CD4-positive, alpha-beta T cell treated with Interleukin-6 for 4 hours (primary cell): ENCODE measurements around the gene NCR2.

Source experiments
- DNase-seq: peaks from one replicate; pipeline ENCODE4 v3.0.0-alpha.2; 2020; ENCODE audit warnings: mixed read lengths

The NCR2 gene

DNA sequence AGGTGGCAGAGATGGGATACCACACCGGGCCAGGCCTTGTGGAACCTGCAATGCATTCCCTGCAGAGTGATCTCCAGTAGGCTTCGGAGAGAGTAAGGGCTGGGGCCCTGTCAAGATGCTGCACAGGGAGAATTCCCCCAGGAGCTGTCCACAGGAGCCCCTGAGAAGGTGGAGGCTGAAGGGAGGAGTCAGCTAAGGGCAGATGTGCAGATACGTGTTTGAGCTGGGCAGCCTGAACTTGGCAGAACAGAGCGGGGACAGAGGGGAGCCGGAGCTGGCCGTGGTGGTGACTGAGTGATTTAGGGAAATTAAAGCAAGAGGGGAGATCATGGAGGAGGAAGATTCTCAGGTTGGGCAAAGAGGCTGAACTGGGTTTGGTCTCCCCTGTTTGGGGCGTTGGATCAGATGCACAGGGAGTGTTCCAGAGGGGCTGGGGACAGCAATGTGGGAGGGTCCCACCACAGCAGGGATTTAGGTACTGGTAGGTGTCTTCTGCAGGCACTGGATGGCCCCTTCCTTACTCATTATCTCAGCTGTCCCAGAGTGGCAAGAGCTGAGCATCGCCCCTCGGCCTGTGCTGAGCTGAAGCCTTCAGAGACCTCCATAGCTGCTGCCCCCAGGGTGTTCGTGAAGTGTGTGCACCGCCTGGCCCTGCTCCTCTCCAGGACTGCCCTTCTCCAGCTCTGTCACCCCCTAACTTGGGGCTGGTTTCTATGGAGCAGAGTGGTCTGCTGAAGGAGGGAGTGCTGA, 3.8 kb upstream of the NCR2 start:
- DNase-seq: no peak

DNA sequence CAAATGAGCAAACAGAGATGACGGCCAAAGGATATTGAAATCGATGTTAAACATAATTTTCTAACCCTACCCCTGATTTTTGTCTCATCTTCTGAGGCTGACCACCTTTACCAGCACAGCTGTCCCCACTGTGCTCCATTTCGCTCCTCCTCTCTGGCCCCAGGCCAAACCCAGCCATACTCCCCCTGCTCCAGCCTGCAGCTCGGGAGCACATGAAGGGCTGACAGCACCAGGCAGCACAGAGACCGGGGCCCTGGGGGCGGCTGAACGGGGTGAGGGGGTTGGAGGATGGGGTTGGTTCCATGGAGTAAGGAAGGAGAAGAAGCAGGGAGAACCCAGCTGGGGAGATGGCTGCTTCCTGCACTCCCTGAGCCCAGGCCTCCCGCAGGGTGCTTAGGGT, 3.2 kb upstream of the NCR2 start:
- no peak for DNase-seq

- no peak for DNase-seq
Measured at GRCh38 chr6:41332842-41333736, 2.3 kb upstream of the NCR2 start.

GRCh38 chr6:41334482-41335040, 847 bp upstream of the NCR2 start:
- DNase-seq: no peak

DNA sequence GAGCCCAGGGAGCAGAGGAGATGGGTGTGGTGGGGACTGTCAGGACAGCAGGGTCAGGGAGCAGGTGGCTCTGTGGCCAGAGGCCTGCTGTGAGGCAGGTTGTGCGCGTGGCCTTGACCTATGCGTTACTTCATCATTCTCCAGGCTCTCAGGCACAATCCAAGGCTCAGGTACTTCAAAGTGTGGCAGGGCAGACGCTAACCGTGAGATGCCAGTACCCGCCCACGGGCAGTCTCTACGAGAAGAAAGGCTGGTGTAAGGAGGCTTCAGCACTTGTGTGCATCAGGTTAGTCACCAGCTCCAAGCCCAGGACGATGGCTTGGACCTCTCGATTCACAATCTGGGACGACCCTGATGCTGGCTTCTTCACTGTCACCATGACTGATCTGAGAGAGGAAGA, 535 bp downstream of the NCR2 start:
- DNase-seq: no peak

GRCh38 chr6:41336824-41337223, 1.4 kb downstream of the NCR2 start:
- no peak for DNase-seq

DNA sequence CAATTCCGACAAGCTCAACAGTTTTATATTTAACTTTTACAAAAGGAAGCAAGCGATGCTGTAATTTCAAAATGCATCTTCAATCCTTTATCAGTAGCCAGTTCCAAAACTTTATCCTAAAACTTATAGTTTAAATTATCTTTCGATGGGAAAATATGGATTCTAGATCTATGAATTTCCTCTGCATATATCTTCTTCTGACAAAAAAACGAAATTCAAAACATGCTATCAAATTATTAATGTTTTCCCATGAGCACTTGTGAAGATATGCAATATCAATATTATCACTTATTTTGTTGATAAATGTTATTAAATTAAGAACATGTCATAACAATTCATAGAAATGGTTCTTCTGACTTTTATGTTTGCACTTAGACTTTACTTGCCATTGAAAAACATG, 2.3 kb downstream of the NCR2 start:
- DNase-seq: no peak

- no peak for DNase-seq
Measured at GRCh38 chr6:41338659-41339058, 3.3 kb downstream of the NCR2 start.

DNA sequence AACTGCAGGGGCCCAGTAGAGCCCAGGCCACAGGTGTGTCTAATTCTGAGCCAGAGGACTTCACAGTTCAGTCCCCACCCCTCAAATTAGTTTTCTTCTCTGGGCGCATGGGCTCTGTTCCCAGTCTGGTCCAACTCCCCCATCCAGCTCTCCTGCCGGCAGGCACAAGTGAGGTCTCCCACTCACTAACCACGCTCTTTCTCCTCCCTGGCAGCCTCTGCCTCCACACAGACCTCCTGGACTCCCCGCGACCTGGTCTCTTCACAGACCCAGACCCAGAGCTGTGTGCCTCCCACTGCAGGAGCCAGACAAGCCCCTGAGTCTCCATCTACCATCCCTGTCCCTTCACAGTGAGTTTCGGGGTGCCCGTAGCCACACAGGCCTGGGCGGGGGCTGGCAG, 6.2 kb downstream of the NCR2 start:
- no peak for DNase-seq

DNA sequence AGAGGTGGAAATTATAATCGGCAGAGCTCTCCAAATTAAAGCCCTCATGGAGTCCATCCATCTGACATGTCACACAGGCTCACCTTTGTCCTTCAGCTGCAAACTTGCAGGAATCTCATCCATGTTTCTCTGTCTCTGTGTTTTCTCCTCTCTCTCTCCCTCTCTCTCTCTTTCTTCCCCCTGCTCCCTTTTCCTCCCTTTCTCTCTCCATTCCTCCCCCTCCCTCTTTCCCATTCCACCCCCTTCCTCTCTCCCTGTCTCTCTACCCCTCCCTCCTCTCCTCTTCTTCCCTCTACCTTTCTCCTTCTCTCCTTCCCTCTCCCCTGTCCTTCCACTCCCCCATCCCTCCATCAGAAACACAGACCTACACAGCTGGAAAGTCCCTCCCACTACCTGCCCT, 6.8 kb downstream of the NCR2 start:
- DNase-seq: no peak

GRCh38 chr6:41343641-41344187, 8.3 kb downstream of the NCR2 start:
- DNase-seq: no peak

DNA sequence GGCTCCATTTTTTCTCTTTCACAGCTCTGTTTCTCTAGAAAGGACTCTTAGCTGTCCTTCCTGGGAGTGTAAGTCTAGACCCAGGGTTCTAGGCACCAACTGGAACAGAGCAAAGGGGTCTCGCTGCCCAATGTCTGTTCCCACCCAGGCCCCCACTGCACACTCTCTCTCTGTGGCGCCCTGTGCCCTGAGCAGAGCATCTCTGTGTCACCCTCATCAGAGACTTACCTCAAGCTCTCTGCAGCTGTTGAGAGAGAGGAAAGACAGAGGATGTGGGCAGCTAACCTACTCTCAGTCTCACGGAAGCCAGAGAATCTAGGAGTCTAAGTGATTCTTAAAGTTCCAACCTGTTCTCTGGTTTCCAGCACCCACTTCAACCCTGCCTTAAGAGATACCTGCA, 9.5 kb downstream of the NCR2 start:
- DNase-seq: peak; percentile 48

DNA sequence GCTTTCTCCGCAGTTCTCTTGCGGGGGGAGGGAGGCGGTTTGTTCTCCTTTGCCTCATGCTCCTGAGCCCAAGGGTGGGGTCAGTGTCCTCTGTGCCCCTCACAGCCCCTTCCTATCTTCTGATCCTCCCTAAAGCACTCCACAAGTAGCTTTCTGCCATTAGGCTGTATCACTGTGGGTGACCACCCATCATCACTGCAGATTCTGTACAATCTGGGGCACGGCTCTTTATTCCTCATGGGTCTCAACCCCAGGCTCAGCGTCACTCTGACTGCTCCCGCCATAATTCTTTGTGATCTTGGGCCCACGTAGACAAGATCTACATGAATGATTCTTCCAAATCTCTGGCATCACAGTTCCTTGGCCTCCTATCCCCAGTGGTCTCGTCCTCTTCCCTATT, 10.5 kb downstream of the NCR2 start:
- no peak for DNase-seq

DNA sequence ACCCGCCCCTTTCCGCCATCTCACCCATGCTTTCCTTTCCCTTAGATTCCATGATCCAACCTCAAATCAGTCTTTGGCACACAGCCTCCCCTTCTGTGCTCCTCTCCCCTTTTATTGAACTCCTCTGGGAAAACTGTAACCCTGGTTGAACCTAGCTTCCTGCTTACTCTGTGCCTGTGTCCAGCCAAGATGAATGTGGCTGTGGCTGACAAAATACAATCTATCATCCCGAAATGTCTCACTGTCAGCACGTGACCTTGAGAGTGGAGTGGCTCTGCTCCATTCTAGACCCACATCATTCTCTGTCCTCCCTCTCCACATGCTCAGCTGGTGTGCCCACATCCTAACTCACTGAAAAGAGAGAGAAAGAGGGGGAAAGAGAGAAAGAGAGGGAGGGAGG, 11.0 kb downstream of the NCR2 start:
- DNase-seq: no peak

- no peak for DNase-seq
Measured at GRCh38 chr6:41347378-41348050, 12.1 kb downstream of the NCR2 start.

DNA sequence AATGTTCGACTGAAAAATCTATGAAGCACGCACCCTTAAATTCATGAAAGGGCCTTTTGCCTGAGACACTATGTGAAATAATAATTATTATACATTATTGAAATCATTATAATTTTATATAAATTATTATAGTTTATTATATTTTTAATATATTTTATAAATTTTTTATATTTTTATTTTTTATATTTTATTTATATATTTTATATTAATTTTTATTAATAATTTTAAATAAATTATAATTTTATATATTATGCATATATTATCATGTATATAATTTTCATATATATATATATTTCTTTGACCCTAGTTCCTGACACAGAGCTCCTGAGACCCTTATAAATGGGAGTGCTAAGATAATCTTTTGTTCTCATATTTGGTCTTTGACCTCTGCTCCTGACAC, 13.5 kb downstream of the NCR2 start:
- no peak for DNase-seq

GRCh38 chr6:41352396-41352795, 17.0 kb downstream of the NCR2 start:
- DNase-seq: no peak

DNA sequence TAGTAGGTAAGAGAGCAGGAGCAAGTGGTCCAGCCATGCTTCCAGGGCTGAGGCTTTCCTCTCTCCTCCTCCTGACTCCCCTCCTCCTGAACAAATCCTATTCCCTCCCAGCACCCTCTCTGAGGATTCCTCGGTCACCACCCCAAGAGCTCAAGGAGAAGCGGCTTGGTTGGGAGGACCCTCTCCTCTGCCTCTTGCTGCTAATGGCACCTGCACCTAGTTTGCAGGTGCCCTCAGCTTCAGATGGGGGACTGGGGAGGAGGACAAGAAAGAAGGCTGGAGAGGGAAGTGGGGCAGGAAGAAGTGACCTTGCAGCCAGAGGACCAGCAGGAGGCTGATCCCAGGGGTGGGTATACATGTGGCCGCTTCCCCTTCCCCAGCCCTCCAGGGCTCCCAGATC, 17.5 kb downstream of the NCR2 start:
- DNase-seq: no peak

DNA sequence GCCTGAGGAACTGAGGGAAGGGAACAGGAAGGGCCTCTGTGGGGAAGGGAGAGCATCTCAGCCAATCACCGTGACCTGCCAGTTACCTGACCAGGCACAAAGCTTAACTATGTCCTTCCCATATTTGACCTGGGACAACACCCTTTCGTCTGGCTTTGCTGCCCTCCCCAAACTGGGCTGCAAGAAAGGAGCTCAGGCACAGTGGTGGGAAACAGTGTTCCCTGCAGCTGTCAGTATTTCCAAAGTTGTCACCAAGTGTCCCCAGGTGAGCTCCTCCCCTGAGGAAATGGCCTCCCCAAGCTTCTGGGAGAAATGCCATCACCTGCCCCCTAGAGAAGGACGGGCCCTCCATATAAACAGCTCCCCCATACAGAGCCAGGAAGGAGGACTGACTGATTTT, 17.9 kb downstream of the NCR2 start:
- no peak for DNase-seq

GRCh38 chr6:41355952-41356351, 20.5 kb downstream of the NCR2 start:
- no peak for DNase-seq

DNA sequence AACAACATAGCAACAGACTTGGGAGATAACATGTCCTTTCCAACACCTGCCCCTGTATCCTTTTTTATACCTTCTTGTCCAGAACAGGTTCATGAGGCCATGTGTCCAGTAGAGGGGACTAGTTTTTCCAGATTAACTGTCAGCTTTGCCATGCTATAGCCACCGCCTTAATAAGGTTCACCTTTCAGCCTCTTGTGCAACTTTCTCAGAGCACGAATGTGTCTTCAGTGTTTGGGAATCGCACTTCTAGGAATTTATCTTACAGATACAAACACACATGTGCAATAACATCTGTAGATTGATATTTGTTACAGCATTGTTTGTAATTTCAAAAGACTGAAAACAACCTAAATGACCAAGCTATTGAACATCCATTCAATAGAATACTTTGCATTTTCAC, 21.4 kb downstream of the NCR2 start:
- no peak for DNase-seq

DNA sequence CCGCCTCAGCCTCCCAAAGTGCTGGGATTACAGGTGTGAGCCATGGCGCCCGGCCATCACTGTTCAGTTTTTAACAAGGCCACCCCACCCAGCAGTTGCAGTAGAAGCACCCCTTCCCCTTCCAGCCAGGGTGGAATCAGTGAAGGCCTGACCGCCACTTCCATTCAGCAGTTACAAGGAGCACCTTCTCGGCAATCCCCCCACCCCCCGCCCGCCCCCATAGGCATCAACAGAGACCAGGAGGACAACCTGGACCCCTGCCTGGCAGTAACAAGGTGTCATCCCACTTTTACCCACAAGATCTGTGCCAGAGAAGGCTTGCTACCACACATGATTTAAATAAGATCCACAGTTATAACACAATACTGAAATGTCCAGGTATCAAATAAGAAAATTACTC, 23.1 kb downstream of the NCR2 start:
- DNase-seq: no peak
